ENCODE data around the gene LDLRAP1. TPM values are rescaled to one million over a fixed set of nuclear protein-coding genes. Genes with fewer than 3 reads are reported as not detected.

The LDLRAP1 gene
- total and polyA plus RNA-seq, 8 donors: 17.0 to 28.7 (median 22.4) TPM

GRCh38 chr1:25526753-25527152 lies 16.7 kb upstream of the LDLRAP1 start:
- H3K36me3 ChIP-seq: no peaks in the 10 kb centered on the region
- no peaks in the 10 kb centered on the region for H3K4me1 ChIP-seq
- no peak overlapping the region for H3K27ac ChIP-seq
- intact Hi-C loops (cut with DNase I): no loop called here
- ATAC-seq (no peak), DNase-seq (no peak)
- no peak overlapping the region for H3K4me3 ChIP-seq
- no peaks in the 10 kb centered on the region for H3K9me3 ChIP-seq
- H3K27me3 ChIP-seq: no peaks in the 10 kb centered on the region
- TF ChIP-seq CTCF (IDR thresholded peaks at IDR 0.05): no peak

- ATAC-seq (no peak), DNase-seq (no peak)
- no peaks in the 10 kb centered on the region for H3K4me1 ChIP-seq
- no peak overlapping the region for H3K27ac ChIP-seq
- H3K27me3 ChIP-seq: no peaks in the 10 kb centered on the region
- H3K9me3 ChIP-seq: no peaks in the 10 kb centered on the region
- TF ChIP-seq CTCF (IDR thresholded peaks at IDR 0.05): no peak
- intact Hi-C loops (cut with DNase I): no loop called here
- H3K4me3 ChIP-seq: no peak overlapping the region
- no peaks in the 10 kb centered on the region for H3K36me3 ChIP-seq
These were observed 16.1 kb upstream of the LDLRAP1 start for GRCh38 chr1:25527226-25527846.

- ATAC-seq (no peak), DNase-seq (no peak)
- Histone ChIP-seq H3K27me3 (no peaks in the 10 kb centered on the region), H3K9me3 (no peaks in the 10 kb centered on the region), H3K4me3 (no peak overlapping the region), H3K4me1 (no peaks in the 10 kb centered on the region), H3K36me3 (no peaks in the 10 kb centered on the region), H3K27ac (no peak overlapping the region)
- intact Hi-C loops (cut with DNase I): no loop called here
- TF ChIP-seq CTCF (IDR thresholded peaks at IDR 0.05): no peak
These were observed 15.3 kb upstream of the LDLRAP1 start for GRCh38 chr1:25527946-25528595.

GRCh38 chr1:25528881-25529517 lies 14.4 kb upstream of the LDLRAP1 start:
- intact Hi-C loops (cut with DNase I): no loop called here

More at GRCh38 chr1:25528881-25529517, 14.4 kb upstream of the LDLRAP1 start:
- H3K4me3 ChIP-seq: no peak overlapping the region
- no peaks in the 10 kb centered on the region for H3K36me3 ChIP-seq
- no peaks in the 10 kb centered on the region for H3K27me3 ChIP-seq
- H3K27ac ChIP-seq: no peak overlapping the region
- ATAC-seq (no peak), DNase-seq (no peak)
- TF ChIP-seq CTCF (IDR thresholded peaks at IDR 0.05): no peak
- no peaks in the 10 kb centered on the region for H3K9me3 ChIP-seq
- no peaks in the 10 kb centered on the region for H3K4me1 ChIP-seq

Measured in left lung (tissue), 10 donors.